GM19452 (cell line): ENCODE results near the gene PODXL.

Experiments used
- ATAC-seq: cut with Tn5 transposase; IDR thresholded peaks from one replicate; pipeline ENCODE4 v1.9.1; 2021; ENCODE audit not compliant: unreplicated experiment

PODXL gene

GRCh38 chr7:131556053-131556908 is at the start of gene PODXL:
Gene PODXL, minus strand, starts transcription at chr7:131556628. Its CDS starts 269 bp downstream, at chr7:131556359.
- peak; percentile 68 for ATAC-seq

DNA sequence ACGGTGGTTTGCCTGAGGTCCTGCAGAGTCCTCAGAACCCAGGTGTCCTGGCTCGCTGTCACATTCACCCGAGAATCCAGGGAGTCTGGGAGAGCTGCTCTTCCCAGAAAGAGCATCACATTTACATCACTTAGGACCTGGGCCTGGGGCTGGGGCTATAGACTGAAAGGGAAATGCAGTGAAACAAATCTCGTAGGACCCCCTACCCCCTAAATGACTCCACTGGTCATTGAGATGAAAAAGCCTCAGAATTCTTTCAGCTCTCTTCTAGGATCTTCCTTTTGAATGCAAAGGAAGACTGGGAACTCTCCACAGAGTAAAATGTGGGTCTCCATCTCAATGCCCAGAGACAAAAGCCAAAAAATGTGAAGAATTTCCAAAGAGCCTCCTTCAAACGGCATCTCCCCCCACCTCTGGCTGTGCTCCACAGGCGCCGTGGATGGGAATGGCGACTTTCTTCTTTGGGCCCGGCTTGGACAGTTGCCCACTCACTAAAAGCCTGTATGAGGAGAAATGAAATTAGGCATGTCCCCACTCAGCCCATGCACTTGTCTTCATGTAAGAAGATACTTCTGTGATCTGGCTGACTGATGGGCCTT is 49.0 kb upstream of the PODXL start:
- ATAC-seq, result no peak

DNA sequence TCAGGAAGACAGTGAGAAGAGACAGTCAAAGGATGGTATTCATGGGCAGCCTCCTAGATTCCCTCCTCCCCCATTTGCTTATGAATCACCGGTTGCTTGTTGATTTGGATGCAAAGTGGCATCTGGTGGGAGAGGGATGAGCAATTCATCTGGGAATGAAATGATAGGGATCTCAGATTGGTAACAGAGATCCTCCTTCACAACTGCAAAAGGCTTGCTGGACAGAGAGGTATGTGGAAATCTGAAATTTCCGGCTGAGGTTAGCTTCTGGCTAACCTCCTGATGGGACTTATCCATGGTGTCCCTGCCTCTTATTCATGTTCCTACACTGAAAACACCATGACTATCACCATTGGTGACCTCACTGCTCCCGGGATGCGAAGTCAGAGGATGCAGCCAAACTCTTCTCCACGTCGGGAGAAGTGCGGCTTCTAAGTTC is 48.4 kb upstream of the PODXL start:
- no peak for ATAC-seq

- ATAC-seq, result no peak
These were observed 47.5 kb upstream of the PODXL start for GRCh38 chr7:131603932-131604331.

DNA sequence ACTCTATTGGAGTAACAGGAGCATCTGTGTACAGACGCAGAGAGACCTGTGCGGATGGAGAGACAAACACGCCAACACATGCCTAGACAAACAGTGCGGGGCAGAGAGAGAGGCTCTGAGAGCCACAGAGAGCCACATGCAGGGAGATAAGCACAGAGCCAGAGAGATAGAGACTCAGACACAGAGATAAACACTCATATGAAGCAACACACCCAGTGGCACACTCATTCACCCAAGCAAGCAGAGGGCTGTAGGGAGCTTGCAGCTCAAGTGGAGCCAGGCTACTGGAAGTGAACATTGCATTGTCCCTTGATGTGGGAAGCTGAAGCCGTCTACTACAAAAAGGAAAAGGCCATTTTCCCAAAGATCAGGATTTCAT is 46.6 kb upstream of the PODXL start:
- ATAC-seq, result no peak

- no peak for ATAC-seq
These were observed 46.0 kb upstream of the PODXL start for GRCh38 chr7:131602304-131602993.

- ATAC-seq, result no peak
These were observed 43.9 kb upstream of the PODXL start for GRCh38 chr7:131600085-131600881.

- no peak for ATAC-seq
These were observed 40.4 kb upstream of the PODXL start for GRCh38 chr7:131596785-131597184.

DNA sequence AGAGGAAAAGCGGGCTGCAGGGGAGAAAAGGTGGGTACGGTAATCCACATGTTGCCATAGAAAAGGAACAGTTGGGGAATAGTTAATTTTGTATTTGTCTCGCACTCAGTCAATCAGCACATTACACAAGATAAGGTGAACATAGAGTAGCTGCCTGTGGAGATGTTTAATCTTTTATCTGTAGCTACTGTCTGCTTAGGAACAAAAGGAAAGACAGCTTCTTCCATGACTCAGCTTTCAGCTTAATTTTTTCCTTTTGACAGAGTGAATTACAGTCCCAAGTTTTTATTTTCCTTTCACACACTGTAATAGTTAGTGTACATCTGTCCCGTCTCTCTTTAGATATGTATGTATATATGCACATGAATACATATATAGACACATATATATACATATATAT is 39.3 kb upstream of the PODXL start:
- ATAC-seq, result no peak

- ATAC-seq, result no peak
These were observed 35.4 kb upstream of the PODXL start for GRCh38 chr7:131591687-131592319.

- no peak for ATAC-seq
These were observed 31.0 kb upstream of the PODXL start for GRCh38 chr7:131587315-131587923.

- no peak for ATAC-seq
These were observed 30.3 kb upstream of the PODXL start for GRCh38 chr7:131586759-131587158.

GRCh38 chr7:131586259-131586658 is 29.8 kb upstream of the PODXL start:
- ATAC-seq, result no peak

- no peak for ATAC-seq
These were observed 27.0 kb upstream of the PODXL start for GRCh38 chr7:131583430-131583829.

- ATAC-seq, result no peak
These were observed 25.0 kb upstream of the PODXL start for GRCh38 chr7:131581241-131582051.

GRCh38 chr7:131578602-131579001 is 22.2 kb upstream of the PODXL start:
- ATAC-seq, result no peak

DNA sequence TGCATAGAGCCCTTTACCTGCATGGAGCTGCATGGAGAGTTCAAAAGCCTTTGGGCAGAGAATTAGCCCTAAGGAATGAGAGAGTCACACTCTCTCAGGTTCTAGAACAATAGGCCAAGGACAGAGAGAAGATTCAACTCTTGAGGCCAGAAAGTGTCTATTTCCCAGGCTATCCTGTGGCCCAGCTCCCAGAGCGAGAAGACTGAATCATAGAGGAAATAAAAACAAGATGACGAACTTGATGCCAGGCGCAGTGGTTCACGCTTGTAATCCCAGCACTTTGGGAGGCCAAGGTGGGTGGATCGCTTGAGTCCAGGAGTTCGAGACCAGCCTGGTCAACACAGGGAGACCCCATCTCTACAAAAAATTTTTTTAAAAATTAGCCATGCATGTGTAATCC is 18.3 kb upstream of the PODXL start:
- no peak for ATAC-seq

DNA sequence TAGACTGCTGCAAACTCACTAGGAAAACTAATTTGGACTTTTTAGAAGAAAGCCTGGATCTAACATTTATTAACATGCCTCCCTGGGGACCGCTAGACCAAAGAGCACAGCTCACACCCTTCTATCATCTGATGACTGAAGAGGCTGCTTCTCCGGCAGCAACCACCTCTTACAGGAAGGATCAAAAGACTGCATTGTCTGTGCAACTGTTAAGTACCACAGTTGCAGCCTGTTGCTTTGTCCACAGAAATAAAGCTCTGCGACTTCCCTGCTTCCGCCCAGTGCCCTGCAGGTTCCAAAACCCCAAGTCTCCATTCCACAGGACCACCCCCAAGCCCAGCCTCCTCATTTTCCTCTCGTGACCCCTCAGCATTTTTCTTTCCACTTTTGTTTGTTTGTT is 14.0 kb upstream of the PODXL start:
- ATAC-seq, result no peak

GRCh38 chr7:131568970-131569369 is 12.5 kb upstream of the PODXL start:
- ATAC-seq, result no peak
